HG02588 (cell line): ENCODE results near the gene OLA1.
"Not testable (repeated sequence)": the region's sequence is repeated elsewhere in the genome, so short reads cannot be mapped to it uniquely, and the experiment has no call there.

ENCODE experiments used
- ATAC-seq: cut with Tn5 transposase; IDR thresholded peaks from one replicate; pipeline ENCODE4 v1.9.1; 2021; ENCODE audit warnings: mild to moderate bottlenecking, moderate library complexity; ENCODE audit not compliant: unreplicated experiment

OLA1 gene

GRCh38 chr2:174248187-174248997 is at the start of gene OLA1:
OLA1 (minus strand) TSS chr2:174248532; CDS start chr2:174246815, 1,717 bp downstream.
- peak; percentile 97 for ATAC-seq

- ATAC-seq, result no peak
These were observed 44.6 kb upstream of the OLA1 start for GRCh38 chr2:174292908-174293307.

GRCh38 chr2:174286172-174286571 is 37.8 kb upstream of the OLA1 start:
- no peak for ATAC-seq

- no peak for ATAC-seq
These were observed 34.1 kb upstream of the OLA1 start for GRCh38 chr2:174282441-174282840.

- no peak for ATAC-seq
These were observed 33.4 kb upstream of the OLA1 start for GRCh38 chr2:174281736-174282135.

- ATAC-seq, result no peak
These were observed 32.3 kb upstream of the OLA1 start for GRCh38 chr2:174280596-174280995.

- not testable (repeated sequence) for ATAC-seq
These were observed 21.9 kb upstream of the OLA1 start for GRCh38 chr2:174270263-174270662.

GRCh38 chr2:174266288-174266687 is 18.0 kb upstream of the OLA1 start:
- no peak for ATAC-seq

GRCh38 chr2:174263997-174264396 is 15.7 kb upstream of the OLA1 start:
- ATAC-seq, result no peak

GRCh38 chr2:174259981-174260380 is 11.6 kb upstream of the OLA1 start:
- no peak for ATAC-seq

GRCh38 chr2:174254267-174254666 is 5.9 kb upstream of the OLA1 start:
- no peak for ATAC-seq

- ATAC-seq, result no peak
These were observed 763 bp upstream of the OLA1 start for GRCh38 chr2:174248998-174249592.

GRCh38 chr2:174247474-174248186 is 702 bp downstream of the OLA1 start:
- ATAC-seq, result peak; percentile 0

GRCh38 chr2:174246944-174247381 is 1.4 kb downstream of the OLA1 start:
- no peak for ATAC-seq

- ATAC-seq, result not testable (repeated sequence)
These were observed 2.7 kb downstream of the OLA1 start for GRCh38 chr2:174245628-174246027.

- ATAC-seq, result no peak
These were observed 3.3 kb downstream of the OLA1 start for GRCh38 chr2:174245065-174245464.

GRCh38 chr2:174243812-174244211 is 4.5 kb downstream of the OLA1 start:
- ATAC-seq, result no peak

GRCh38 chr2:174240097-174240496 is 8.2 kb downstream of the OLA1 start:
- ATAC-seq, result no peak

- no peak for ATAC-seq
These were observed 11.9 kb downstream of the OLA1 start for GRCh38 chr2:174236429-174236828.

GRCh38 chr2:174235680-174236079 is 12.7 kb downstream of the OLA1 start:
- no peak for ATAC-seq

- ATAC-seq, result no peak
These were observed 14.5 kb downstream of the OLA1 start for GRCh38 chr2:174233771-174234275.
